ENCODE data around the gene CEP350.
"Not testable (repeated sequence)": the region's sequence is repeated elsewhere in the genome, so short reads cannot be mapped to it uniquely, and the experiment has no call there.

The CEP350 gene

GRCh38 chr1:180002437-180002836, 47.8 kb downstream of the CEP350 start:
- DNase-seq (ENCODE audit: low spot score) (no peak), ATAC-seq (ENCODE audit: low read depth) (peak; percentile 10; the same call in 1 of the 3 replicates)
- peaks cover 36% of the 10 kb centered on the region for H3K36me3 ChIP-seq (ENCODE audit: low read depth)
- H3K4me1 ChIP-seq (ENCODE audit: insufficient read depth, poor library complexity, severe bottlenecking) = no peaks in the 10 kb centered on the region
- H3K27me3 ChIP-seq (ENCODE audit: insufficient read depth, poor library complexity, severe bottlenecking) = no peaks in the 10 kb centered on the region
- TF ChIP-seq CTCF (IDR thresholded peaks at IDR 0.05; ENCODE audit: poor library complexity, severe bottlenecking) = no peak
- no peaks in the 10 kb centered on the region for H3K9me3 ChIP-seq (ENCODE audit: severe bottlenecking)
- no peak overlapping the region for H3K4me3 ChIP-seq (ENCODE audit: severe bottlenecking)
- H3K27ac ChIP-seq (ENCODE audit: poor library complexity, severe bottlenecking) = no peak overlapping the region

GRCh38 chr1:180003026-180003695, 48.6 kb downstream of the CEP350 start:
- Histone ChIP-seq H3K9me3 (ENCODE audit: severe bottlenecking) (no peaks in the 10 kb centered on the region), H3K4me3 (ENCODE audit: severe bottlenecking) (no peak overlapping the region), H3K36me3 (ENCODE audit: low read depth) (peaks cover 38% of the 10 kb centered on the region), H3K27ac (ENCODE audit: poor library complexity, severe bottlenecking) (no peak overlapping the region), H3K4me1 (ENCODE audit: insufficient read depth, poor library complexity, severe bottlenecking) (no peaks in the 10 kb centered on the region), H3K27me3 (ENCODE audit: insufficient read depth, poor library complexity, severe bottlenecking) (no peaks in the 10 kb centered on the region)
- ATAC-seq (ENCODE audit: low read depth) = no peak
- TF ChIP-seq CTCF (IDR thresholded peaks at IDR 0.05; ENCODE audit: poor library complexity, severe bottlenecking) = no peak
- no peak for DNase-seq (ENCODE audit: low spot score)

- not testable (repeated sequence) for H3K27me3 ChIP-seq (ENCODE audit: insufficient read depth, poor library complexity, severe bottlenecking); ATAC-seq (ENCODE audit: low read depth); DNase-seq (ENCODE audit: low spot score); H3K4me3 ChIP-seq (ENCODE audit: severe bottlenecking); H3K27ac ChIP-seq (ENCODE audit: poor library complexity, severe bottlenecking); H3K4me1 ChIP-seq (ENCODE audit: insufficient read depth, poor library complexity, severe bottlenecking); H3K9me3 ChIP-seq (ENCODE audit: severe bottlenecking)
- H3K36me3 ChIP-seq (ENCODE audit: low read depth) = peaks cover 48% of the 10 kb centered on the region
Observed at GRCh38 chr1:180006762-180007161, 52.2 kb downstream of the CEP350 start.

GRCh38 chr1:180020017-180020416, 65.4 kb downstream of the CEP350 start:
- peaks cover 74% of the 10 kb centered on the region for H3K36me3 ChIP-seq (ENCODE audit: low read depth)
- H3K27me3 ChIP-seq (ENCODE audit: insufficient read depth, poor library complexity, severe bottlenecking) = no peaks in the 10 kb centered on the region
- no peak overlapping the region for H3K27ac ChIP-seq (ENCODE audit: poor library complexity, severe bottlenecking)
- no peak overlapping the region for H3K4me3 ChIP-seq (ENCODE audit: severe bottlenecking)
- DNase-seq (ENCODE audit: low spot score) (no peak), ATAC-seq (ENCODE audit: low read depth) (no peak)
- no peaks in the 10 kb centered on the region for H3K4me1 ChIP-seq (ENCODE audit: insufficient read depth, poor library complexity, severe bottlenecking)
- TF ChIP-seq CTCF (IDR thresholded peaks at IDR 0.05; ENCODE audit: poor library complexity, severe bottlenecking) = no peak
- H3K9me3 ChIP-seq (ENCODE audit: severe bottlenecking) = no peaks in the 10 kb centered on the region

- Histone ChIP-seq H3K36me3 (ENCODE audit: low read depth) (peaks cover 53% of the 10 kb centered on the region), H3K27me3 (ENCODE audit: insufficient read depth, poor library complexity, severe bottlenecking) (no peaks in the 10 kb centered on the region), H3K9me3 (ENCODE audit: severe bottlenecking) (no peaks in the 10 kb centered on the region), H3K27ac (ENCODE audit: poor library complexity, severe bottlenecking) (peak overlapping the region; percentile 39), H3K4me1 (ENCODE audit: insufficient read depth, poor library complexity, severe bottlenecking) (peaks cover 6% of the 10 kb centered on the region), H3K4me3 (ENCODE audit: severe bottlenecking) (no peak overlapping the region)
- no peak for ATAC-seq (ENCODE audit: low read depth)
- DNase-seq (ENCODE audit: low spot score) = no peak
- no peak for TF ChIP-seq CTCF (IDR thresholded peaks at IDR 0.05; ENCODE audit: poor library complexity, severe bottlenecking)
Observed at GRCh38 chr1:180026556-180026955, 71.9 kb downstream of the CEP350 start.

Data from RWPE2 (cell line).